ENCODE results near the gene AGBL2. TPM values are rescaled to one million over a fixed set of nuclear protein-coding genes. Genes with fewer than 3 reads are reported as not detected.
"Not testable (repeated sequence)": the region's sequence is repeated elsewhere in the genome, so short reads cannot be mapped to it uniquely, and the experiment has no call there.

The AGBL2 gene
- total RNA-seq, 1 experiment from 2014 or later: 0.08 TPM

DNA sequence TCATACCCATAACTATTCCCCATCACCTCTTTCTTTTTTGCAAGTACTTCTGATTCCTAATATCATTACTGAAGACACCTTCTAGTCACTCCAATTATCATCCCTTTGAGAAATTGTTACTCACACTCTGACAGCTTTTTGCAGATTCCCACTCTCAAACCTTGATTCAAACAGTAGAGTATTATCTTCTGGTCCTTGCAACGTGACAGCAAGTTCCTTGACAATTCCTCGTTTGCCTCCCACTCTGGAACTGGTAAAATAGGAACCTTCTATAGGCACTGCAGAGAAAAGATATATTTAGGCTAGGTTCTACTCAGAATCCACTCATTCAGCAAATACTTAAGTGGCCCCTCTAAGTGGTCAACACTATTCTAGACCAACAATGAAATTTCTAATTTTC is 23.2 kb downstream of the AGBL2 start:
- no peak for DNase-seq (ENCODE audit: low read depth)

GRCh38 chr11:47689480-47689879 is 25.7 kb downstream of the AGBL2 start:
- DNase-seq (ENCODE audit: low read depth): no peak

GRCh38 chr11:47688991-47689390 is 26.2 kb downstream of the AGBL2 start:
- DNase-seq (ENCODE audit: low read depth): no peak

GRCh38 chr11:47688111-47688510 is 27.1 kb downstream of the AGBL2 start:
- DNase-seq (ENCODE audit: low read depth): no peak

DNA sequence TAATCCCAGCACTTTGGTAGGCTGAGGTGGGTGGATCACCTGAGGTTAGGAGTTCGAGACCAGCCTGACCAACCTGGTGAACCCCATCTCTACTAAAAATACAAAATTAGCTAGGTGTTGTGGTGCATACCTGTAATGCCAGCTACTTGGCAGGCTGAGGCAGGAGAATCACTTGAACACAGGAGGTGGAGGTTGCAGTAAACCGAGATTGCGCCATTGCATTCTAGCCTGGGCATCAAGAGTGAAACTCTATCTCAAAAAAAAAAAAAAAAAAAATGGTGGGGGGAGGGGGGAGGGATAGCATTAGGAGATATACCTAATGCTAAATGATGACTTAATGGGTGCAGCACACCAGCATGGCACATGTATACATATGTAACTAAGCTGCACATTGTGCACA is 28.5 kb downstream of the AGBL2 start:
- not testable (repeated sequence) for DNase-seq (ENCODE audit: low read depth)

DNA sequence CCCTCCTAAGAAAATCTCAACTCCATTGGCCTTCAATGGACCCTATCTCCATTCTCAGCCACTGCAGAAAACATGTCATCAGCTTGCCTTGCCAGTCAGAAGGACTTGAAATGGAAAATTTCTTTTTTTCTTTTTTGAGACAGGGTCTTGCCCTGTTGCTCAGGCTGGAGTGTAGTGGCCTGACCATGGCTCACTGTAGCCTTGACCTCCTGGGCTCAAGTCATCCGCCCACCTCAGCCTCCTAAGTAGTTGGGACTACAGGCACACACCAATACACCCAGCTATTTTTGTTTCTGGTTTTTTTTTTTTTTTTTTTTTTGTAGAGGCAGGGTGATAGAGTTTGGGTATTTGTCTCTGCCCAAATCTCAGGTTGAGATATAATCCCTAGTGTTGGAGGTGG is 29.0 kb downstream of the AGBL2 start:
- DNase-seq (ENCODE audit: low read depth): no peak

- no peak for DNase-seq (ENCODE audit: low read depth)
Observed at GRCh38 chr11:47675851-47676250, 39.3 kb downstream of the AGBL2 start.

DNA sequence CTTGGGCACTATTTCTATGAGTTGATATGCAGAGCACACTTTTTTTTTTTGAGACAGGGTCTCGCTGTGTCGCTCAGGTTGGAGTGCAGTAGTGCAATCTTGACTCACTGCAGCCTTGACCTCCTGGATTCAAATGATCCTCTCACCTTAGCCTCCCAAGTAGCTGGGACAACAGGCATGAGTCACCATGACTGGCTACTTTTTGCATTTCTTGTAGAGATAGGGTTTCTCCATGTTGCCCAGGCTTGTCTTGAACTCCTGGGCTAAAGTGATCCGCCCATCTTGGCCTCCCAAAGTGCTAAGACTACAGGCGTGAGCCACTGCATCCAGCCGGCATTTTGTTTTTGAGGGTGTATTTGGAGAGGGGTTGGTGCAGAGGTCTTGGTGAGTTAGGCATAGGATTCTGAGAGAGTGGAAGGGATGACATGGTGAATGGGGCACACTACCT is 42.9 kb downstream of the AGBL2 start:
- peak; percentile 67 for DNase-seq (ENCODE audit: low read depth)

- no peak for DNase-seq (ENCODE audit: low read depth)
Observed at GRCh38 chr11:47669856-47670255, 45.3 kb downstream of the AGBL2 start.

- DNase-seq (ENCODE audit: low read depth): no peak
Observed at GRCh38 chr11:47668665-47669064, 46.5 kb downstream of the AGBL2 start.

- no peak for DNase-seq (ENCODE audit: low read depth)
Observed at GRCh38 chr11:47667555-47667954, 47.6 kb downstream of the AGBL2 start.

DNA sequence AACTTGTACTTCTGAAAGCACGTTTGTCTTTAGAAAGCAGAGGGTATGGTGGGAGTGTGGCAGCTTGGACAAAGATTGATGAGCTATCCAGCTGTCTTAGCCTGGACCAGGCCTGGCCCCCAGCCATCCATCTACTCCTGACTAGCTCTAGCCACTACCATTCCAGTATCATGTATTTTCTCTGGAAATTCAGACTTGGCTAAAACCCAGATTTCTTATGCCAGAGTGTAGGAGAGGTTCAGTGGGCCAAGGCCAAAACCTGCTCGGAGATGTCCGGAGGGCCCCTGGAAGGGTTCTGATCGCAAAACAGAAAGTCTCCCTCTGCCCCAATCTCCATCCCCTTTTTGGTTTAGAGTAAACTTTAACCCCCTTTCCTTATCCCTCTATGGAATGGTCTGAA is 48.0 kb downstream of the AGBL2 start:
- DNase-seq (ENCODE audit: low read depth): no peak

DNA sequence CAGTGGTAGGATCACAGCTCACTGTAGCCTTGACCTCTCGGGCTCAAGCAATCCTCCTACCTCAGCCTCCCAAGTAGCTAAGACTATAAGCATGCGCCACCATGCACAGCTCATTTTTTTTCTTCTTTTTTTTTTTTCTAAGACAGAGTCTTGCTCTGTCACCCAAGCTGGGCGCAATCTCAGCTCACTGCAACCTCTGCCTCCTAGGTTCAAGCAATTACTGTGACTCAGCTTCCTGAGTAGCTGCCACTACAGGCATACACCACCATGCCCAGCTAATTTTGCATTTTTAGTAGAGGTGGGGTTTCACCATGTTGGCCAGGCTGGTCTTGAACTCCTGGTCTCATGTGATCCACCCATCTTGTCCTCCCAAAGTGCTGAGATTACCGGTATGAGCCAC is 50.2 kb downstream of the AGBL2 start:
- DNase-seq (ENCODE audit: low read depth): peak; percentile 81

DNA sequence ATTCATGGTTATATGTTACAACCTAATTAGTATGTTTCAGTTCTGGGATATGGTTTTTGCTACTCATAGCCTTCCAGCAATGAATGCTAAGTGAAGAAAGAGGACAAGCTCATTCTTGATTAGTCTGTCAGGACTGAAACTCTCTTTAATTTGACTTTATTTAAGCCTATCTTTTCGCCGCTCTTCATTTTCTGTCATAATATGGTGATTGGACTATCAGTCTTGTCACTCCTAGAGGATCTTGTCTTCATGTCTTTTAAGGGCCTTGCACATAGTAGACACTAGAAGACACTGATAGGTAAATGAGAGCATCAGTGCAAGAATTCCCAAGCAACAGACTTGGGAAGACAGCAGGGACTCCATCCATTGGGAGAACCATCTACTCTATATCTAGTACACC is 53.9 kb downstream of the AGBL2 start:
- DNase-seq (ENCODE audit: low read depth): no peak

DNA sequence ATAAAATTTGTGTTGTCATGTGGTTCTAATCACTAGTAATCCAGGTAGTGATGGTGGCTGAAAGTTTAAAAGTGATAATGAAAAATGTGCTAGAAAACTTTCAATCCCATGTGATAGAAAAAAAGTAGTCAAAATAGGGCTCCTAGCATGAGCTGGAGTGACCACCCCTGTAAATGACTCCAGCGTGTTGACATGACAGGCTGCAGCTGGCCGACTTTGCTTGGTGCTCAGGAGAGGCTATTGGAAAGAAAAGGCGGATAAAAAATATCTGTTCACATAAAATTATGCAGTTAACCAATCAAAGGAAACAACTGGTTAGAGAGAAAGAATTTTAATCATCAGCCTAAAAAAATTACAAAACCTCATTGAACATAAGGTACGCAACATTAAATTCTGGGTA is 55.9 kb downstream of the AGBL2 start:
- DNase-seq (ENCODE audit: low read depth): no peak

DNA sequence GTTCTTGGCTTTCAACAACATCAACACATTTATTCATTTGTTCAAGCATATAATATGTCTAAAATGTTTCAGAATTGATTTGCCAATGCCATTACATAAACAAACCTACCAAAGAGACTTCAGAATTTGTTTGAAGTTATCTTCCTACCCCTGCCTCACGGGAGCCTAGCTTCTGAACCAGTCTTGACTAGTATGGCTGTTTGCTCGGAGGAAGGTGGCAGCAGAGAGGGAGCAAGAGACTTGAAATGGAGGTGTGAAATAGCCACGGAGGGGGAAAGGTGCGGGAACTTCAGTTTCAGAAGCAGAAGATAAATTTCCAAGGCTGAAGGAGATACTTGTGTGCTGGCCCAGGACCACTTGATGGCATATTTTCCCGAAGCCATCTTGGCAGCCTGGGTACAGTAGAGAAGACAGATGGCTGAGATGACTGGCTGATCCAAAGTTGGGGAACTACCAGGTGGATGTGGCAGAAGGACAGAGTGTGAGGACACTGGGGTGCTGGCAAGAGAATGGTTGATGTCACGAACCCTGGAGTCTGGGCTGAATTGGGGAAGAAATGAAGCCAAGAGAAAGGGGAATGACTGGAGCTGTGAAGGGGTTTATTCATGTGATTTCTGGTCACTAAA is 58.8 kb downstream of the AGBL2 start:
- no peak for DNase-seq (ENCODE audit: low read depth)

- no peak for DNase-seq (ENCODE audit: low read depth)
Observed at GRCh38 chr11:47651818-47652469, 63.2 kb downstream of the AGBL2 start.

- DNase-seq (ENCODE audit: low read depth): no peak
Observed at GRCh38 chr11:47649276-47649675, 65.9 kb downstream of the AGBL2 start.

- no peak for DNase-seq (ENCODE audit: low read depth)
Observed at GRCh38 chr11:47646019-47646418, 69.2 kb downstream of the AGBL2 start.

GRCh38 chr11:47645500-47645899 is 69.7 kb downstream of the AGBL2 start:
- DNase-seq (ENCODE audit: low read depth): no peak

DNA sequence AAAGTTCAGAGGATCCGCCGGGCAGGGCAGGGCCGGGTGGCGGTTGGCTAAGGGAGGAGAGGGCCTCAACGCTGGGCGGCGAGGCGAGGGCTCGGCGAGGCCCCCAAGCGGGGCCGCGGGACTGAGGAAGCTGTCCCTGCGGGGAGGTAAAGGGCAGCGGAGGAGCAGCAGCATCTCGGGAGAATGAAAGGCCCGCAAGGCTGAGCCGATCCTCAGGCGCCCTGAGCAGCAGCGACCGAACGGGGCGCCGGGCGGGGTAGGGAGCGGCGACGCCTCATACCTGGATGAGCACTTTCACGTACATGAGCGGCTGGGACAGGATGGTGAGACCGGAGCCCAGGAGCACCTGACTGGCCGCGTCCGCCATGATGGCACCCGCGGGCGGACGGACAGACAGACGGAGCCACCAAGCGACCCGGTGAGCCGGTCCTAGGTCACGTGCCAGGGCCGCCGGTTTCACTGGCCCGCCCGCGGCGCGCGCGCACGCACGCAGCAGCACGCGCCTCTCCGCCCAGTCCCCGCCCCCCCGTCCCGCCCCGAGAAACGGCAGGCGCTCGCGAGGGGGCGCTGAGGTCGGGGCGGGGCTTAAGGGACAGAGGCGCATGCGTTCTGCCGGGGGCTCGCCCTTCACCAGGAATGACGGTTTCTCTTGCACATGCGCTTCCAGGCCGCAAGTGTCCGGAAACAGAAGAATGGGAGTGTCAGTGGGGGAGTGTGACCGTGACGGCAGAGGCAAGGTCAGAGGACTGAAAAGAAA is 72.9 kb downstream of the AGBL2 start, which contains the start of gene MTCH2:
MTCH2 (minus strand) TSS at position 461 of the 757 bp plus-strand sequence; CDS start at position 367, 94 bp downstream.
- peak; percentile 96 for DNase-seq (ENCODE audit: low read depth)

DNA sequence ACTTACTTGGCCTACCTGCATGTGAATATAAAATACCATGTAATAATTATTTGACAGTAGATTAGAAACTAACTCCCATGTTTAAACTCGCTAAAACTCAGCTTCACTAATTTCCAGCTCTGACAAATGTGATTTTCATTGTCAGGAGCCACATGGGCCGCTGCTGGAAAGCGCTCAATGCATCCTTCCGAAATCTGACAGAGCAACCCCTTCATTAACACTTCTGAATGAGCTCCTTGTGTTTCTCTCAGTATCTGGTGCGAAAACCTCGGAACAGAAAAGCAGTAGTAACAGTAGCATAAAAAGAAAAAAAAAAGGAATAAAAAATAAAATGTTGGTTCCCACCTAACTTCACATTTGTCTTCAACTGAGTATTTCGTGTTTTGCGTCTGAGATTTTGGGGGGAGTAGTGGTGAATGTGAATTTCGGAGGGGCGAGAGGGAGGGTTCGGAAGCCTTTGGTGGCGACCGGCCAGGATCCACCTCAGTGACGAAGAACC is 73.5 kb downstream of the AGBL2 start:
- no peak for DNase-seq (ENCODE audit: low read depth)

Data from HT1080 (cell line).